Fibroblast of peridontal ligament (primary cell): ENCODE results near the gene PRKACG.

Experiments
- DNase-seq: peaks from one replicate; pipeline ENCODE4 v3.0.0-alpha.2; 2010; ENCODE audit errors: extremely low read depth

Gene PRKACG

DNA sequence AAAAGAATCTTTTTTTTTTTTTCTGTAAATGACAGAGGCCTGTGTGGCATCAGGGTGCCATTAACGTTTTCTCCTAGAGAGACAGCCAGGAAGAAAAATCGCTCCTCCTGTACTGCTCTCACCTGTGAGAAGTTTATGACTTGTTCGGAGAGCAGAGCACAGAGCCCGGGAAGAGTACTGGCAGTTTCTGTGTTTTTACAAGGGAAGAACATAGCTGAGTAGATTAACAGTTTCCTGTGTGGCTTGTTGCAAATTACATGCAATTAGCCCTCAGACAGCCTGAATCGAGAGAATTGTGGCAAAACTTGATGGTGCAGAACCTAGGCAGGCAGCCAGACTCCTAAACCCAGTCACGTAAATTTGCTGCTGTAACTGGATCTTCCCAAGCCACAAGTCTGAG lies 32.1 kb downstream of the PRKACG start:
- no peak for DNase-seq

DNA sequence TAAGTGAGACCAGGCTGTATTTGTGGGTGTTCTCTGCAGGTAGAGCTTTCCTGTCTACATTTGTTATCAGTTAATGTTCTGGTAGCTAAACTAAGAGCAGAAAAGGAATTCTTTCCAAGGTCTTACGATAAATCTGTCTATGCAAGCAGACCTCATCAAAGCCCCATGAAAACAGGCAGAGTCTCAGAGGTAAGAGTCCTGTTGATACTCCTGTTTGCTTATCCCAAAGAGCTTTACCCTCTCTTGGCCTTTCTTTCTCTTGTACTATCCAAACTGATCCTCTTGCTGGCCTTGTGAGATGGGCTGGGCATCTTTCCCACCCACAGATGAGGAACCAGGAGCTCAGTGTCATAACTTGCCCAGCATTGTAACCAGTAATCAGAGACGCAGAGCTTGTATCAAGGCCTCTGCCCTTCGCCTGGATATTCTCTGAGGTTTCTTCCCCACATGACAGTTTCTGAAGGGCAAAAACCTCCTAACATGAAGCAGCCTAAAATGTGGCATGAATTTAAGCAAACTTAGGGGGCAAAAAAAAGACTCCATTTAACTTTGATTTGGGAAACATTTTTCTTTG lies 33.5 kb downstream of the PRKACG start:
- DNase-seq, result no peak

DNA sequence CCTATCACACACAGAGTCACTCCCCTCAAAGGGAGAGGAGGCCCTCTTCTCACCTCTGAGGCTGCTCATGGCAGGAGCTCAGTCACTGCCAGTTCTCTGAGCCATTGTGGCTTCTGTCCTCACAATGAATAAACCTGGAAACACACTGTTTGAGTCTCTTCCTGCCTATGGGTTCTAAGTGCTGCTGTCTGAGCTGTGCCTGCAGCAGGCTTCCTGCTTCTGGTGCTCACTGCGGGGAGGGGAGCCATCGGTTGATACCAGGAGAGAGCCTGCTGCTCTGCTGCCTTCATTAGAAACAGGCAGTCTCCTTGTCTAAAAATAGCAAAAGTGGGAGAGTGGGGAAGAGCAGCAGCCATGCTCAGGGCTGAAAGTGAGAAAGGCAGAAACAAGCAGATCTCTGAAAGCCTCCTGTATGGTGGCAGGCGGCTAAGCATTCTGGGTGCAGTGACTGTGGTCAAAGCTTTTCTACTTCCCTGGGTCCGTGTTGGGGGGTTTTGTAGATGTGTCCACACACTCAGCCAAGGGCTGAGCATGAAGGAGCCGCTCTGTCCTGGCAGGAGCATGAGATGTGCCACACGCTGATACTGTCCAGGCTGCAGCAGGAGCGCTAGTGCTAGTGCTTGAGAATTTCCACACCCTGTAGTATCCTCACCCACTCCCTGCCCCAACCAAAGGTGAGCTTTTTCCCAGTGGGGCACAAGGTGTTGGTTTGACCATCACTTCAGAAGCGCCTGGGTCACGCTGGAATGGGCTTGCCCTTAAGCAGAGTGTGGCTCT lies 34.2 kb downstream of the PRKACG start:
- no peak for DNase-seq

DNA sequence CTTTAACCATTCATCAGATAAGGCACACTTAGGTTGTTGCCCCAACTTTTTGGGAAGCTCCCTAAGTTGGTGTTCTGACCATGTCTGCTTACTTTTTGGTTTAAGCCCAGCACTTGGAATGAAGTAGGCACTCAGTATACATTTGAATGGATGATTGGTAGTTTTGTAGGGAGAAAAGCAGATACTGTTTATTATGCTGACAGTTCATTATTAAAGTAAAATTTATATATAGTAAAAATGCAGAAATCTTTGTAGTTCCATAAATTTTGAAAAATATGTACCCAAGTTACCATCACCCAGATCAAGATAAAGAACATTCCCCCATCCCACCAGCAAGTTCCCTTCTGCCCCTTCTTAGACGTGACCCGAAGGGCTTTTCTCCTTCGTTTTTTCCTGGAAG lies 35.4 kb downstream of the PRKACG start:
- DNase-seq, result no peak

DNA sequence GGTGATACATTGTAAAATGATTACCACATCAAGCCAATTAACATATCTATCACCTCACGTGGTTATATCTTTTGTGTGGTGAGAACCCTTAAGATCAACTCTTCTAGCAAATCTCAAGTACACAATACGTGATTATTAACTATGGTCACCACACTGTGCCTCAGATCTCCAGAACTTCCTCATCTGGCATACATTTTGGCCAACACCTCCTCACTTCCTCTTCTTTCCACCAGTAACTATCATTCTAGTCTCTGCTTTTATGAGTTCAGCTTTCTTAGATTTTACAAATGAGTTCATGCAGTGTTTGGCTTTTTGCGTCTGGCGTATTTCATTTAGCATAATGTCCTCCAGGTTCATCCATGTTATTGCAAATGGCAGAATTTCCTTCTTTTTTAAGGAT lies 35.8 kb downstream of the PRKACG start:
- no peak for DNase-seq

DNA sequence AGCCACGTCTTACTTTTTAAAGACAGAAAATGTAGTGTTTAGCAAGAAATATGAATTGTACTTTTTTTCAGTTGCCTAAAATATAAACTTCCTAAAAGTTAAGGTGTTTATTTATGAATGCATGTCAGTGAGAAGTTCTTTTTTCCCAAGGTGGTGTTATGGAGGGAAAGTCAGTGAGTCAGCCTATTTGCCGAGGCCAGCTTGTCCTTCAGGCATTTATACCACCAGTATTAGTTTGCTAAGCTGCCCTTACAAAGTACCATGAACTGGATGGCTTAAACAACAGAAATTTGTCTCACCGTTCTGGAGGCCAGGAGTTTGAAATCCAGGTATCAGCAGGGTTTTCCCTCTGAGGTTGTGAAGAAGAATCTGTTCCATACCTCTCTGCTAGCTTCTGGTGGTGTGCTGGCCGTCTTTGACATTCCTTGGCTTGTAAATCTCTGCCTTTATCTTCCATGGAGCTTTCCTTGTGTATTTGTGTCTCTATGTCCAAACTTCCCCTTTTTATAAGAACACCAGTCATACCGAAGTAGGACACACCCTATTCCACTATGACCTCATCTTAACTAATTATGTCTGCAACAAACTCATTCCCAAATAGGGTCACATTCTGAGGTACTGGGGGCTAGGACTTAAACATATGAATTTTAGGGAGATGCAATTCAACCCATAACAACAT lies 38.4 kb downstream of the PRKACG start:
- DNase-seq, result no peak

DNA sequence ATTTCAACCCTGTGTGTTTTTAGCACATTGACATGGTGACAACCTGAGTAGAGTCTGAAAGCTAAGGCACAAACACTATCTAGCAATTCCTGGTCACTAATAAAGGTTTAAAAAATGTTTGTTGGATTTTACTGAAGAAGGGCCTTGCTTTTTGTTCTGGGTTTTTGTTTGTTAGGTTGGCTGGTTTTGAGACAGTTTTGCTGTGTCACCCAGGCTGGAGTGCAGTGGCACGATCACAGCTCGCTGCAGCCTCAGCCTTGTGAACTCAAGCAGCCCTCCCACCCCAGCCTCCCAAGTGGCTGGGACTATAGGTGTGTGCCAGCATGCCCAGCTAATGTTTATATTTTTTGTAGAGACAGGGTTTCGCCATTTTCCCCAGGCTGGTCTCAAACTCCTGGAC lies 39.0 kb downstream of the PRKACG start:
- no peak for DNase-seq

DNA sequence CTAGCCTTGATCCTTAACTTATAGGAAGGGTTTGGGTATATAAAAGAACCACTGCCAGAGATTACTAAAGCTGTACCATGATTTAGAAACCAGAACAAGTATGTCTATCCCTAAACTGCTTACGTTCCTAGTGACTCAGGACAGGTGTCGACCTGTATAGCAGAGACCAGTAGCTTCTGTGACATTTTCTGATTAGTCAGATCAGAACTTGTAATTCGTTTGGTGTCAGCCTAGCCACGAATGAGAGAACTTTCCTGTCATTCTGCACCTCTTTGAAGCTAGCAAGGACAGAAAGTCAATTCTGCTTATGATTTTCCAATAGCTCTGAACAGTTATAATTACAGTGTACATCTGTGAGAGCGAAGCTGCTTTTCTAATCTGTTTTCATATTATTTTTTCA lies 39.5 kb downstream of the PRKACG start:
- no peak for DNase-seq

DNA sequence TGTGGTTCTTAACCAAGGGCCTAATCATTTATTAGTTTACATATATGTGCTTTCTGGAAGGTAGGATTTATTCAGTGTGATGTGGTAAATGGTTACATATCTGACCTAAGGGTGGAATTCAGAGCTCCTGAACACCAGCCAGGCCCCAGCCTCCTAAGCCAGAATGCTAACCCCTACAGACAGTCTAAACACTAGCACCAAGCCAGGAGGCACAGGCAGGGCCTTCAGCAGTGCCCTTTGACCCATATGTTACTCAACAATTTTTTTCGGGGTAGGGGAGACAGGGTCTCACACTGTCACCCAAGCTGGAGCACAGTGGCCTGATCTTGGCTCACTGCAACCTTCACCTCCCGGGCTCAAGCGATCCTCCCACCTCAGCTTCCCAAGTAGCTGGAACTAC lies 40.3 kb downstream of the PRKACG start:
- DNase-seq, result no peak

DNA sequence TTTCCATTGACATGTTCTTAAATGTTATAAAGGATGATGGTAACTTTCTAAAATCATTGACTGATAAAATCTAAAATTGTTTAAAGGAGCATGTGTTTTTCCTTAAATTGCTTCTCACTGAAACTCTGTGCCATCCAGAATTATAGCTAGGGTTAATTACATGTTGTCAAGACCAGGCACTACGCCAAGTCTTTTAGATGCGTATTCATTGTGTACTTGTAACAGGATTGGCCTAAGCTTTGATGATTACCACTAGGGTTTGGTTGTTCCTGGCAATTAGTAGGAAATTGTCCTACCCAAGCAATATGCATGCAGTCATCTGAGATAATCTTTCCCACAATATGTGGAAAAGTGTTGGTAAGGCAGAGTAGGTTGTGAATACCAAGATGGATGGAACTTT lies 43.8 kb downstream of the PRKACG start:
- no peak for DNase-seq

DNA sequence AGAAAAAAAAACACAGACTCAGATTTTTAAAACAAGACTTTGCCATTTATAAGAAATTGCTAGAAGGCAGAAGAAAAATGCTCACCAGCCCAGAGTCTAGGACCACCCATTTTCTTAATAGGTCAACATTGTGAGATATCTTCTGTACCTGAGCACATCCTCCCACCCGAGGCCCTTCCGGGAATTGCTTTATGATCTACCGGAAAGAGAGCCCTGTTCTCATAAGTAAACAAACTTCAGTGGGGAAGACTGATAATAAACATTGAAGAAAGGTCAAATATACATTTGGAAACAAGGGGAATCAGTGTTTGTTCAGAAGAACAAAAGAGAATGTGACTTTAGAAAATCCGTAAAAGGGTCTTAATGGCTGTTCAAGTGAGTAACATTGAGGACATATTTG lies 44.4 kb downstream of the PRKACG start:
- DNase-seq, result no peak

DNA sequence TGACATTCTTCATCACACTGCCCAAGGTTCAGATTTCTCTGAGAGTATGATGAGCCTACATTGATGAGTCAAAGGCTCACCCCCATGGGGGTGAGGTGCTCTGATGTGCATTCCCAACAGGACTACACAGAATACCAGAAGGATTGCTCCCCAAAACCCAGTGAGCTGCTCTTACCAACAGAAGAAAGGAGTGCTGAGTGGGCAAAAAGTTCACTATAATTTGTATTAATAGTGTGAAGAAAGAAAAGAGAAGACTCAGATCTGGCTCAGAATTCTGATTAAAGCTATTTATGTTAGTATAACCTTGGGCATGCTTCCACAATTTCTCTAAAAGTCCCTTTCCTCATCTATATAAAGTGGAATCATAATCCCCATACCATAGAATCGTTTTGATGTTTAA lies 46.1 kb downstream of the PRKACG start:
- no peak for DNase-seq

DNA sequence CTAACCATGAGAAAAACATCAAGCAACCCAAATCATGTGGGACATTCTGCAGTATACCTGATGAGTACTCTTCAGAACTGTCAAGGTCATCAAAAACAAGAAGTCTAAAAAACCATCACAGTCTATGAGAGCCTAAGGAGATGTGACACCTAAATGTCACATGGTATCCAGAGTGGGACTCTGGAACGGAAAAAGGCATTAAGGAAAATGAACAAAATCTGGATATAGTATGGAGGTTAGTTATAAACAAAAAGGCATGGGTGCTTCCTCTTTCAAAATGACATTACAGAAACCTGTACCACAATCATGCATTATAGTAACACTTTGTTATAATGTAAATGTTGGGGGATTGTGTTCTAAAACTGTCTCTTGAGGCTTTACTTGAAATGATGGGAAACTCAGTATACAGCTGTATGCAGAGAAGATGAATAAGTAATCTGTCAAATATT lies 47.4 kb downstream of the PRKACG start:
- DNase-seq, result no peak

DNA sequence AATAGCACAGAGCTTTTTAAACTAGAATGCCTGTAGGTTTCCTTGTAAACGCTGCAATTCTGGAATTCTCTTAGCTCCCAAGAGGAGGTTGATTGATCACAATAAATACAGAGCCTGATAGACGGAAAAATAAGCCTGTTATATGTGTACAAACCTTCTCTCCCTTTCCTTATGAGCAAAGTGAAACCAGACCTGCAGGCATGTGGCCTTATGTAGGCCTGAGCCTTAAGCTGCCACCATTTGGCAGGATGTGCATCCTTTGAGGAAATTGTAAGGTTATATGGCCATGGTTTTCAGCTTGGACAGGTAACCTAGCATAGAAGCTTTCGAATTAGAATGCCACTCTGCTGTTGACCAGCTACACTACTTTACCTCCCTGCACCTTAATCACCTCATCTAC lies 49.1 kb downstream of the PRKACG start:
- DNase-seq, result no peak

DNA sequence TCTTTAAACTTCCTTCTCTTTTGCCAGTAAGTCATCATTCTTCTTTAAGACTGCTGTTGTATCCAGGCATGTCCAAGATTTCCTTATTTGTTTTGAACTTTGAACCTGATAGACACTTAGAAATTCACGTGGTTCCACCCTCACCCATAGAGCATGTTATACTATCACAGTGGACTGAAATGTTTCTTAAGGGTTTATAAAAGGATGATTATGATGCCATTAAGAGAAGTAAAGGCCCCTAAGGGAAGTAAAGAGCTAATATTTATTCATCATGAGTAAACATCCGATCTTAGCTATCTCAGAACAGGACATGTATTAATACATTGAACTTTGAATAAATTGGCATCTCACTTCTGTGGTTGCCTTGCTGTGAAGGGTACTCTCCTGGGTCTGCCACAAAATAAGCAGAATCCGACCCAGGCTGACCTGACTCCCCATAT lies 49.8 kb downstream of the PRKACG start:
- no peak for DNase-seq

DNA sequence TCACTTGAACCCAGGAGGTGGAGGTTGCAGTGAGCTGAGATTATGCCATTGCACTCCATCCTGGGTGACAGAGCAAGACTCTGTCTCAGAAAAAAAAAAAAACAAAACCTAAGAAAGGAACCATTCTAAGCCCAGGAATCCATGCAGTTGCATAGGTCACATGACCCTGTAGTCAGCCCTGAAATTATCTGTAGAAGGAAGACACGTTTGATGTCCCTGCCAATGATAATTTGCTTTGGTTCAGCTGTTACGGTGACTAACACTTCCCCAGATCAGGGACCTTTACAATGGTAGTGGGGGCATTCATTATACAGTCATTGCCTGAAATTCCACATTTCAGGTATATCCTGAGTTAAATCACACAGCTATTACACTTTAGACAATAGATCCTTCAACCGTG lies 50.5 kb downstream of the PRKACG start:
- DNase-seq, result no peak
